Mesodermal cell (in vitro differentiated cells): ENCODE data around the gene ANKRD65.

ENCODE experiments used
- H3K27ac ChIP-seq: 2 replicates; pipeline ENCODE4 v1.7.0; 2013; ENCODE audit warnings: mild to moderate bottlenecking, low read depth, low read length, moderate library complexity; ENCODE audit not compliant: severe bottlenecking
- H3K36me3 ChIP-seq: 2 replicates; pipeline ENCODE4 v1.7.1; 2013; ENCODE audit warnings: mild to moderate bottlenecking, low read length, moderate library complexity; ENCODE audit not compliant: control insufficient read depth, insufficient read depth
- H3K4me1 ChIP-seq: one replicate; pipeline ENCODE4 v1.7.1; 2013; ENCODE audit warnings: mild to moderate bottlenecking, low read length; ENCODE audit not compliant: insufficient read depth, control insufficient read depth, poor library complexity, severe bottlenecking
- H3K4me3 ChIP-seq: 2 replicates; pipeline ENCODE4 v1.7.0; 2013; ENCODE audit warnings: low read length, control low read depth, mild to moderate bottlenecking; ENCODE audit not compliant: insufficient read depth, poor library complexity, severe bottlenecking; ENCODE audit errors: extremely low read depth
- H3K9me3 ChIP-seq: 2 replicates; pipeline ENCODE4 v1.7.1; 2013; ENCODE audit warnings: mild to moderate bottlenecking, low read length, moderate library complexity; ENCODE audit not compliant: control insufficient read depth
- WGBS, 2 experiments: methylation state at CpG; one replicate each; pipeline ENCODE4 v1.1.5; 2013; ENCODE audit warnings: missing lambda C conversion rate in 2 of 2; ENCODE audit not compliant: insufficient coverage in 2 of 2; 5-methylcytosine and 5-hydroxymethylcytosine counted together

The ANKRD65 gene

DNA sequence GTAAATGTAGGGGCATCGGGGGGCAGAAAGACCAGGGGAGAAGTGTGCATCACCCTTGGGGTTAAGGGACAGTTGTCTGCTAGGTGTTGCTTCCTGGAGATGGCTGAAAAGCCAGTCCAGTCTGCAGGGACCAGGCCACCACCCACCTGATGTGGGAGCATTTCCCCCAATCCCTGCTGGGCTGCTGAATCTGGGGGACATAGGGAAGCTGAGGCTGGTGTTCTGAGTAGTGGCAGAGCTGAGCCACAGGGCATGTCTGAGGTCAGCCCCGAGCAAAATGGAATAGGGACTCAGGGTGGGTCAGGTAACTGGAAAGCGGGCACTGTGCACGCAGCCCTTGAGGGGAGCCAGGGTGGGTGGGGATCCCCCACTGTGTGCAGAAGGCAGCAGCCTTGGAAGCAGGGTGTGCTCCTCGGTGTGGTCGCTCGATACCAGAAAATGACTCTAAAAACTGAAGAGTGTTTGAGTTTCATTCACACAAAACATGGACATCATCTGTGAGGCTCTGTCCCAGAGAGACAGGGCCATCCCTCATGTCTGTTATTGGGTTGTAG lies 19.5 kb downstream of the ANKRD65 start:
- 96 to 100% methylated on average over 5 of the region's 7 CpGs for WGBS, 2 experiments

DNA sequence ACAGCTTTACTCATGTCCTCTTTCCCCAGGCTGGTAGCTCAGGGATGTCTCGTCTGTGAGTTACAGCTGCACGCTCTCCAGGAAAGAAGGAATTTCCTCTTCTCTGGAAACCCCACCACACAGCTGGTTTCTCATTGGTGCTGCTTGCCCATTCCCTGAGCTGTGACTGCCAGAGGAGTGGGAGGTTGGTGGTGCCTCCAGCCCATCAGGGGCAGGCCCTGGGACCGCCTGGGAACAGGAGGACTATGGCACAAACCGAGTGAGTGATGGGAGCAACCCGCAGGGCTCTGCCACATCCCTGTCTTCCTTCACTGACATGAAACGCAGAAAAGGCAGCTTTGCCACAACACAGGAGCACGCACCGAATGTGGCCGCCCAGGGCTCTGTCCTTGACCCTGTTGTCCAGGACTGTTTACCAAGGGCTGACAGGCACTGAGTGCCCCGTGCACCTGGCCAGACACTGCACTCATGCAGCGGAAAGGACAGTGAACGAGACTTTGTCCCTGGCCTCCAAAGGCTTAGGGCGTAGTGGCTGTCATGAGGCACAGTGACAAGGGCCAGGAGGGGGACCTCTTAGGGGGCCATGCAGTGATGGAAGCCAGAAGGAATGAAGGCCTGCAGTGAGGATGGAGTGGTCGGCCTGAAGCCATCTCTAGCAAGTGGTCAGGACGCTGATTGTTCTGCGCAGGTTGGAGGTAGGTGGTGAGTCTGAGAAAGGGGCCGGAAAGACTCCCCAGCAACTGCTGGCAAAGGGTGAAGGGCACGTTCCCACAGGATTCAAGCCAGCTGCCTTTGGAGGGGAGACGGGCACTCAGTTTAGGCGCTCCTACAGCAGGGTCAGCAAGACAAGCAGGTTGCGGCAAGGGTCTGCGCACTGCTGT lies 20.3 kb downstream of the ANKRD65 start:
- WGBS, 2 experiments, result 91 to 94% methylated on average over 21 to 22 of the region's 22 CpGs
- peak overlapping the region; percentile 95 for H3K4me3 ChIP-seq
- peaks cover 73% of the 10 kb centered on the region for H3K36me3 ChIP-seq
- no peaks in the 10 kb centered on the region for H3K9me3 ChIP-seq
- peaks cover 26% of the 10 kb centered on the region for H3K4me1 ChIP-seq
- H3K27ac ChIP-seq, result peak overlapping the region; percentile 58

More for the DNA sequence above, 19.5 kb downstream of the ANKRD65 start:
- H3K27ac ChIP-seq, result no peak overlapping the region
- H3K4me1 ChIP-seq, result peaks cover 26% of the 10 kb centered on the region
- no peaks in the 10 kb centered on the region for H3K9me3 ChIP-seq
- peaks cover 76% of the 10 kb centered on the region for H3K36me3 ChIP-seq
- H3K4me3 ChIP-seq, result no peak overlapping the region

DNA sequence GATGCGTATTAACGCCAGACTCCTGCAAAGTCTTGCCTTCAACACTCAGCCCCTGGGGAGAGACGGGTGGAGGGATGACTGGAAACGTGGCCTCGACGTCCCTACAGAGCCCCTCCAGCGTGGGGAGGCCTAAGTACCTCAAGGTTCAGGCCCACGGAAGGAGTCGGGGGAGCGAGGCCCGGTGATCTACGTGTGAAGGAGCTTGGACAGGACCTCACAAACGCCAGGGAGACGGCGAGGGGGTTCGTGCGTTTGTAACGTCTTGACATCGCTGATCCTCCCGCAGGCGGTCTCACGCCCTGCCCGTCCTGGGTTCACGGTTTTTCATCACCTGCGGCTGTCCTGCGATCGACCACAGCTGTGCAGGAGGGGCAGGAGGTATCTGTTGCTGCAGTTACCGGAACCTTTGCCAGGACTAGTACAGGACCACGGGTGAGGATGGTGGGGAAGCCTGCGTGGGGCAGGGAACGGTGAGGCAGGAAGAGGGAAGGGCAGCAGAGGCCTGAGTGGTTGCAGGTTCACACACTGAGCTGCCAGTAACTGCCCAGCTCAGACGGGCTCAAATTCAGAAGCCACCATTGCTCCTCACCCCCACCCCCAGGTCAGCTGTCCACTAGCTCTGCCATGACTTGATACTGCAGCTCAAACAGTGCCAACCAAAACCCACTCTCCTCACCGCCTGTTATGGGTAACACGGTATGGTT lies 21.1 kb downstream of the ANKRD65 start:
- WGBS, 2 experiments, result 10% methylated on average over 31 to 32 of the region's 34 CpGs
- Histone ChIP-seq H3K4me3 (peak overlapping the region; percentile 95), H3K36me3 (peaks cover 73% of the 10 kb centered on the region), H3K4me1 (peaks cover 26% of the 10 kb centered on the region), H3K27ac (peak overlapping the region; percentile 58), H3K9me3 (no peaks in the 10 kb centered on the region)

DNA sequence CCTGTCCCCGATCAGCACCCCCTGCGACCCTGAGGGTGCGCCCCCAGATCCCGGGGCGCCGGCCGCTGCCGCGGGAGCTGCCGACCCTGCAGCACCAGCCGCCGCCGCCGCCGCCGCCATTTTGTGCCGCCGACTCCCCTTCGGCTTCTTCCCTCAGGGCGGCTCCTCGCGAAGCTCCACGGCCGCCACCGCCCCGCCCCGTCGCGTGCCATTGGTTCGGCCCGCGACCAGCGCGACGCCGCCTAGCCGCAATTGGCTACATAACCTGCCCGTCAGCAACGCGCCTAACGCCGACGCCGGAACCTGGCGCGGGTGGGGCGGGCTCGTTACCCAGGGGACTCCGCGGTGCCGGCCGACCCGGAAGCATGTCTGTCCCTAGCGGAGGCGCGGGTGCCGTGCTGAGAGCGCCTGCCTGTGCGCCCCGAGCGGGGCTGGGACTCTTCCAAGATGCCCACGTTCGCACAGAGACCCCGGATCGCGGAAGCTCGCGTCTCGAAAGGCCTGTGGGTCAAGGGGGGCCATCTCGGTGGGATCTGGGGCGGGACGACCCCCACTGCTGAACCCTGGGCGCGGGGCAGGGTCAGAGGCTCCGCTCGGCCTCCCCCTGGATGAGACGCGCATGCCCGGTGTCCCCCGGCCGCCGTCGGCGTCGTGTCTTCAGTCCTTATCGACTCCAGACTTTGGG lies 21.7 kb downstream of the ANKRD65 start, which contains the start of gene CCNL2:
Gene CCNL2, minus strand, starts transcription at position 149 of the 685 bp plus-strand sequence. Its CDS starts 29 bp downstream, at position 120.
- H3K36me3 ChIP-seq, result peaks cover 72% of the 10 kb centered on the region
- 0% methylated on average over 79 to 85 of the region's 86 CpGs for WGBS, 2 experiments
- H3K9me3 ChIP-seq, result no peaks in the 10 kb centered on the region
- peak within 1 kb of the TSS; percentile 95 for H3K4me3 ChIP-seq
- peak within 1 kb of the TSS; percentile 72 for H3K27ac ChIP-seq
- peaks cover 26% of the 10 kb centered on the region for H3K4me1 ChIP-seq

DNA sequence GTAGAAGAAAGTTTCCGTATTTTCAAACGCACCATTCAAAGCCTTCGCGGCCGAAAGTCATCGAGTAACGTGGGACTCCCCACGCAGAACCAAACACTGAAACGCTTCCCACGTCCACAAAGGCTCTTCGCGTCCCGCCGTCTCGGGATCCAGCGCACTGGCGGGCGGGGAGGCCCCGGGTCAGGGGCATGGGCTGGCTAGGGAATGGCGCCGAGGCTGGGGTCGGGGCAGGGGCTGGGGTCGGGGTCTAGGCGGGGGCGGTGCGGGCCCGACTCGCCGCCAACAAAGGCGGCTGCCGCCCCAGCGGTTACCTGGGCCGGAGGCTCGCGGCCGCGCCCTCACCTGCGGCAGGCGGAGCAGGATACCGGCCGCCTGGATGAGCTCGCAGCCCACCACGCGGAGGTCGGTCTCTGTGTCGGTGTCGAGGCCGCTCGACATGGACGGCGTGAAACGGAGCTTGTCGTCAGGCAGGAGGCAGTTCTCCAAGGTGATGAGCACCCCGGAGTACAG lies 22.3 kb downstream of the ANKRD65 start:
- peaks cover 26% of the 10 kb centered on the region for H3K4me1 ChIP-seq
- peaks cover 75% of the 10 kb centered on the region for H3K36me3 ChIP-seq
- WGBS, 2 experiments, result 0 to 1% methylated on average over 31 to 54 of the region's 54 CpGs
- H3K4me3 ChIP-seq, result peak overlapping the region; percentile 95
- H3K9me3 ChIP-seq, result no peaks in the 10 kb centered on the region
- H3K27ac ChIP-seq, result peak overlapping the region; percentile 72

DNA sequence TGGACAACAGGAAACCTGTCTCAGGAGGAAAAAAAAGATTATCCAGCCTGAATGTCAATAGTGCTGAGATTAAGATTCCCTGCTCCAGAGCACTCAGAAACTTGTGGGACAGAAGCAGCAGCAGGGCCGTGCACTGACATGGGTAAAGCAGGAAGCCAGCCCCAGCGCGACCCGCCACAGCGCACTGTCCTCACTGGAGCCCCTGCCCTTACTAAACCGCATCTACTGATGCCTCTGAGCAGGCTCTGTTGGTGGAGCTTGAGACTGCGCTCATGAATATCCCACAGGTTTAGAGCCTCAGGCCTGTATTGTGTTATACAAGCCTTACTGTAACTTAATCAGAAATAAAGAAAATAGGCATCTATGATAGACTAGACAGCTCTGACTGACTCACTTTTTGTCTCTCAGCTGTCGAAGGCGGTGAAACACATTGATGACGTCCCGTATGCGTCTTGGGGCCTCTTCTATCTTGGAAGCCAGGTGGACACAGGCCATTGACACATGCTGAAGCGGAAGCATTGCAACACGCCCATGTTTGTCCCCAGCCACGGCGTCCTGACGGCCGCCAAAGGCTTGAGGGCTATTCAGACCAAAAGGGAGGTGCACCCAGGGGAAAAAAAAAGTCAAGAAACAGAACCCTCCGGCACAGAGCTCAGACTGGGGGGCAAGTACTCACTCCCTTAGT lies 23.1 kb downstream of the ANKRD65 start:
- no peak overlapping the region for H3K27ac ChIP-seq
- peaks cover 26% of the 10 kb centered on the region for H3K4me1 ChIP-seq
- 69 to 72% methylated on average over 17 of the region's 19 CpGs for WGBS, 2 experiments
- H3K4me3 ChIP-seq, result peak overlapping the region; percentile 95
- H3K36me3 ChIP-seq, result peaks cover 75% of the 10 kb centered on the region
- no peaks in the 10 kb centered on the region for H3K9me3 ChIP-seq

DNA sequence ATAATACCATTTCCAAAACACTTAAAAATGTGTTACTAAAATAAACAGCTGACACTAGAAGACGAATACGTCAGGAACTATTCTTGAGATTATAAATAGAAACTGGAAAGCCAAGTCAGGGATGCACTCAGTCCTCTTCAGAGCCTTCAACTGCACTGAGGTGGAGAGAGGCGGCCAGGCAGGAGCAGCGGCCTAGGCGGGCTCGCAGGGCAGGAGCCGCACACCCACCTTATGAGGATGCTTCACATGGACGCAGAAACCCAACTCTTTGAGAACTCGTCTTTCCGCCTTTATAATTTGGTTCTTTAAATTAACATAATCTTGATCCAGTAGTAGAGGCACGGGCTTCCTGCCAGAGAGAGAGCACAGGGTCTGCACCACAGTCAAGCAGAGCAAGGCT lies 25.9 kb downstream of the ANKRD65 start:
- no peaks in the 10 kb centered on the region for H3K9me3 ChIP-seq
- no peak overlapping the region for H3K27ac ChIP-seq
- H3K4me1 ChIP-seq, result peaks cover 10% of the 10 kb centered on the region
- H3K36me3 ChIP-seq, result peaks cover 77% of the 10 kb centered on the region
- WGBS, 2 experiments, result 99 to 100% methylated on average over 8 of the region's 11 CpGs
- H3K4me3 ChIP-seq, result no peak overlapping the region

DNA sequence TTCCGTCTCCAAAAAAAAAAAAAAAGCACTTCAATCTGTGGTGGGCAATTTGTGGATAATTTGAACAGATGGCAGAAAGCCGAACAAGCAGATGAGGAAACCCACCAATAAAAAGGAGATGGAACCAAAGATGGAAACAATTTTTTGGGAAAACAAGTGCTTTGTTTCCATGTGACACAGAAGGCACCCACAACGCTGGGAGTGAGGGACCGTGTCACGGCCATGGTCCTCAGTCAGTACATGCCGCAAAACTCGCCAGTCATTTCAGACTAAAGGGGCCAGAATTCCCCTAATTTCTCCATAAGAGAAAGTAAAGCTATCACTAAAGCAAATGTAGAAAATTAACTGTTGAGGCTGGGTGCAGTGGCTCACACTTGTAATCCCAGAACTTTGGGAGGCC lies 27.0 kb downstream of the ANKRD65 start:
- Histone ChIP-seq H3K9me3 (no peaks in the 10 kb centered on the region), H3K4me3 (no peak overlapping the region), H3K27ac (no peak overlapping the region), H3K36me3 (peaks cover 88% of the 10 kb centered on the region), H3K4me1 (peaks cover 8% of the 10 kb centered on the region)
- WGBS, 2 experiments, result 98 to 99% methylated on average over 4 to 5 of the region's 7 CpGs

DNA sequence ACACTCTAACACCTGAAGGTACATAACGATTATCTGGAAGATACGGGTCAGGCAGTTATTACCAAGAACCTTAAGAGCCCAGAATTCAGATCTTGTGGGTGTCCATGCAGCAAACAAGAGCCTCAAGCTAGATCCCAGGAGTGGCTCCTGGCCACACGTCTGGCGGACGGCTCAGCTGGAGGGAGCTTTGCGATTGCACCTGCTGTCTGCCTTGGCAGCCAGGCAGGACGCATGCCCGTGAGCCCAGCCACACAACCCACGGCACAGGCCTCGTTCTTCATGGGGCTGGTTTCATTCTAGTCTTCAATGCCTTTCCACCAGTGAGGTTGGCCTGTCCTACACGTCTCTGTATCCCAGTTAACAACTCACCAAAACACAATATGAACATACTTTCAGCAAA lies 27.6 kb downstream of the ANKRD65 start:
- H3K36me3 ChIP-seq, result peaks cover 94% of the 10 kb centered on the region
- no peak overlapping the region for H3K4me3 ChIP-seq
- H3K27ac ChIP-seq, result no peak overlapping the region
- H3K4me1 ChIP-seq, result peaks cover 8% of the 10 kb centered on the region
- WGBS, 2 experiments, result 97 to 98% methylated on average over 11 of the region's 11 CpGs
- H3K9me3 ChIP-seq, result no peaks in the 10 kb centered on the region

DNA sequence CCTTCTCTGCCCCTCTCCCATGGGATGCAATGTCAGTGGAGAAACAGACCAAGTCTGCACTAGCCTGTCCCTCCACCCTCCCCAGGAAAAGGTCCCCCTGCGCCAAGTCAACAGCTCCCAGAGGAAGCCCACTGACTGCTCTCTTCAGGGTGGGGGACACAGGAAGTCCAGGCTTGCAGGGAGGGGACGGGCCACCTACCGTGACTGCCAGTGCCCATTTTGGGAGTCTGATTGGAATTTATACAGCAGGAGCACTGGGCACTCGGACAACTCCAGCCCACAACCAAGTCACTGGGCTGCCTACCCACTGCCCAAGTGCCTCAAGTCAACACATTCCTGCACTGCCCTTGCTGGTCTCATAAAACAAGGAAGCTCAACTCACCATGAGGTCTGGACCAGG lies 28.1 kb downstream of the ANKRD65 start:
- Histone ChIP-seq H3K36me3 (peaks cover 94% of the 10 kb centered on the region), H3K9me3 (no peaks in the 10 kb centered on the region), H3K4me3 (no peak overlapping the region), H3K27ac (no peak overlapping the region), H3K4me1 (peaks cover 8% of the 10 kb centered on the region)
- WGBS, 2 experiments, result 96 to 100% methylated on average over 2 to 4 of the region's 4 CpGs
